NT2/D1 (cell line): Measurements from ENCODE around the gene NFX1.

ENCODE experiments used
- SUZ12 ChIP-seq: IDR thresholded peaks from 2 replicates; pipeline ENCODE4 v1.6.1; 2011; ENCODE audit not compliant: insufficient read length, insufficient read depth; ENCODE audit errors: extremely low read depth
- ZNF274 ChIP-seq: IDR thresholded peaks from 2 replicates; pipeline ENCODE4 v1.6.1; 2011; ENCODE audit warnings: mild to moderate bottlenecking, low read depth, low read length

DNA sequence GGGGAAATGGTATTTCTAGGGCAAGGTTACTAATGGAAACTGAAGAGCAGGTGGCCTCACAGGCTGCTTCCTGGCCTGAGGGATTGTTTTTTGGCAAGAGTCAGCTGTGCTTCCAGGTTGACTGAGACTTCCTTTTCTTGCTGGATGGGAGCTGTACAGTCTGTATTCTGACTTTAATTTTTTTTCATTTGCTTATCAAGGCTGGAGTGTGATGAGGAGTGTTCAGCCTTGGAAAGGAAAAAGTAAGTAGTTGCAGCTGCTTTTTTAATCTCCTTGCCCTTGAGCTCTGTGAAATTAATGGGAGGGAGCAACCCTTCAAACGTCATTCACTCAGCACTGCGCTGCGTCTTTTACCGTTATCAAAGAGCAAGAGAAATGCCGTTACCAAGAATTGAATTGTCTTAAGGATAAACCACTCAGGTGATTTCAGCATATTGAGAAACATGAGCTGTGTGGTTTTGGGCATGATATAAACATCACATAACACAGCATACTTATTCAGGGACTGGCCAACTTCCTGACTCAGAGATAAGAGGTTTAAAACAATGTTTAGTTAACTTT lies 64.4 kb downstream of the NFX1 start:
- no peak for TF ChIP-seq ZNF274
- no peak for TF ChIP-seq SUZ12
